Measurements from ENCODE around the gene CDRT15L2.
"Not testable (repeated sequence)": the region's sequence is repeated elsewhere in the genome, so short reads cannot be mapped to it uniquely, and the experiment has no call there.

Gene CDRT15L2

DNA sequence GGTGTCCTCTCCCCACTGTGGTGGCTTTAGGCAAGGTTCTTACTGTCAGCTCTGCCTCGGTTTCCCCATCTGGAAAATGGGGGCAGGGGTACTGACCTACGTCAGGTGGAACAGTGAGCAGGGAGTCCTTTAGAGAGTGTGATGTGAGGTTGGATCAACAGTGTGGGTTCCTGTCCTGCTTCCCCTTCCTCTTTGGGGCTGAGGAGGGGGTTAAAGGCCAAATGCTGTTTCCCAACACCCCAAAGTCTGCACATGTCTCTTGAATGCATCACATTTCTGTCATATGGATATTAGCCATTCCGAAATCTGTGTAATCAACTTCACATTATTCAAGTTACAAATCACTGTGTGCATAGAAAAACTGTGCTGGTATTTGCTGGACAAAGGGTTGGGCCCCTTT, 35.9 kb downstream of the CDRT15L2 start:
- not testable (repeated sequence) for H3K4me3 Mint-ChIP-seq, H3K27ac Mint-ChIP-seq, H3K27me3 Mint-ChIP-seq, H3K36me3 Mint-ChIP-seq, H3K4me1 Mint-ChIP-seq, H3K9me3 Mint-ChIP-seq
